K562 (cell line): ENCODE data around the gene MT1X. TPM values are rescaled to one million over a fixed set of nuclear protein-coding genes. Genes with fewer than 3 reads are reported as not detected.

ENCODE experiments used
- ATAC-seq: fragments of 200-7000 bp; cut with Tn5 transposase; 3 replicates; pipeline ENCODE4 v1.9.1; 2020; ENCODE audit warnings: moderate library complexity
- BruUV-seq: library from RNA; stranded (reverse); fragments of 400-500 nt; replicated peaks from 2 replicates; lab custom pipeline; 2021; lab: Mats Ljungman, UMichigan
- CTCF ChIA-PET: fragments of 300-600 bp; formaldehyde crosslinking; extraction: SDS; loops from one replicate; lab custom pipeline; 2021; ENCODE audit warnings: low intra/inter-chr PET ratio; lab: Yijun Ruan, JAX
- POLR2A ChIA-PET: fragments of 300-600, 350-650 bp; sonication (Branson Sonifier 250); formaldehyde crosslinking; extraction: SDS; loops from one replicate; lab custom pipeline; 2021; ENCODE audit warnings: antibody characterized with exemption, inconsistent platforms; lab: Yijun Ruan, JAX
- DNase-seq, 4 experiments: peaks; one replicate each; pipeline versions ENCODE4 v3.0.0 to v3.0.0-alpha.2; 2011 to 2018; ENCODE audit warnings: low spot score in 3 of 4, mixed read lengths in 3 of 4; ENCODE audit errors: extremely low read depth in 1 of 4
- FAIRE-seq: peaks from 2 replicates; lab custom pipeline; 2011; peaks lifted over from hg19 to GRCh38; lab: Jason Lieb, UNC
- H2AFZ ChIP-seq: 2 replicates; pipeline ENCODE4 v1.6.0; 2011; ENCODE audit warnings: low read depth, low read length, control low read depth, inconsistent platforms
- H3K27ac ChIP-seq: fragments of 200-600 bp; 3 replicates; pipeline ENCODE4 v1.8.0; 2011; ENCODE audit warnings: low read depth, mild to moderate bottlenecking, control low read depth, inconsistent platforms, low read length, moderate library complexity, mixed read lengths; ENCODE audit errors: extremely low read depth
- H3K27me3 ChIP-seq, 2 experiments: fragments of 300-600 bp in 1 of 2; 2 replicates in 1 of 2; 3 replicates in 1 of 2; pipeline versions ENCODE4 v1.6.0 to v1.8.0; 2011; ENCODE audit warnings: inconsistent platforms in 2 of 2, low read length in 2 of 2, mild to moderate bottlenecking in 1 of 2, mixed read lengths in 1 of 2, moderate library complexity in 1 of 2; ENCODE audit not compliant: control insufficient read depth in 2 of 2, insufficient read depth in 2 of 2
- H3K36me3 ChIP-seq: fragments of 300-600 bp; 3 replicates; pipeline ENCODE4 v1.8.0; 2011; ENCODE audit warnings: mild to moderate bottlenecking, low read length, inconsistent platforms; ENCODE audit not compliant: control insufficient read depth, insufficient read depth
- H3K4me1 ChIP-seq, 2 experiments: fragments of 200-600 bp in 1 of 2; replicated peaks in 1 of 2; 2 replicates in 1 of 2; 3 replicates in 1 of 2; pipeline versions ENCODE4 v1.5.1 to v1.8.0; 2011; ENCODE audit warnings: inconsistent platforms in 2 of 2, low read length in 2 of 2, mild to moderate bottlenecking in 1 of 2, mixed read lengths in 1 of 2, moderate library complexity in 1 of 2; ENCODE audit not compliant: control insufficient read depth in 2 of 2, insufficient read depth in 2 of 2
- H3K4me2 ChIP-seq: 2 replicates; pipeline ENCODE4 v1.6.1; 2011; ENCODE audit warnings: low read length, control low read depth, inconsistent platforms, mixed read lengths; ENCODE audit not compliant: insufficient read depth
- H3K4me3 ChIP-seq: fragments of 200-600 bp; sonication (generic), shearing (Covaris generic); 2 replicates; pipeline ENCODE4 v1.5.1; 2016; ENCODE audit warnings: control low read depth, inconsistent platforms
- H3K79me2 ChIP-seq: fragments of 200-600 bp; 3 replicates; pipeline ENCODE4 v1.8.0; 2011; ENCODE audit warnings: low read length, inconsistent platforms; ENCODE audit not compliant: control insufficient read depth, insufficient read depth
- H3K9ac ChIP-seq, 2 experiments: 2 replicates each; pipeline versions ENCODE4 v1.6.0 to v1.6.1; 2011; ENCODE audit warnings: low read depth in 2 of 2, low read length in 2 of 2, control low read depth in 1 of 2, inconsistent platforms in 1 of 2, mild to moderate bottlenecking in 1 of 2, mixed read lengths in 1 of 2; ENCODE audit not compliant: insufficient read depth in 1 of 2
- H3K9me1 ChIP-seq: one replicate; pipeline ENCODE4 v1.6.0; 2011; ENCODE audit warnings: inconsistent platforms, mild to moderate bottlenecking, low read length, moderate library complexity; ENCODE audit not compliant: control insufficient read depth, insufficient read depth
- H3K9me3 ChIP-seq: replicated peaks from 2 replicates; pipeline ENCODE4 v1.5.1; 2011; ENCODE audit warnings: low read depth, low read length, inconsistent platforms; ENCODE audit not compliant: control insufficient read depth, insufficient read depth
- H4K20me1 ChIP-seq: replicated peaks from 2 replicates; pipeline ENCODE4 v1.6.1; 2011; ENCODE audit warnings: low read length, inconsistent platforms, mixed read lengths; ENCODE audit not compliant: control insufficient read depth, insufficient read depth
- ATF4 ChIP-seq: fragments of 450-650 bp; formaldehyde crosslinking; IDR thresholded peaks from 2 replicates; pipeline ENCODE4 v1.4.0; 2022; ENCODE audit warnings: mild to moderate bottlenecking, moderate library complexity
- CBX5 ChIP-seq: IDR thresholded peaks from 2 replicates; pipeline ENCODE4 v1.6.1; 2014; ENCODE audit warnings: low read depth, borderline replicate concordance
- FOXO4 ChIP-seq: fragments of 450-650 bp; formaldehyde crosslinking; IDR thresholded peaks from 2 replicates; pipeline ENCODE4 v1.4.0; 2020; ENCODE audit warnings: mild to moderate bottlenecking, moderate library complexity
- GABPB1 ChIP-seq: sonication (generic); formaldehyde crosslinking; IDR thresholded peaks from 2 replicates; pipeline ENCODE4 v1.8.0; 2022; ENCODE audit warnings: mild to moderate bottlenecking, missing genetic modification reagents
- GTF2B ChIP-seq: IDR thresholded peaks from 2 replicates; pipeline ENCODE4 v1.6.1; 2011; ENCODE audit not compliant: insufficient read length; ENCODE audit errors: extremely low read depth
- NR3C1 ChIP-seq: sonication (generic); formaldehyde crosslinking; IDR thresholded peaks from 2 replicates; pipeline ENCODE4 v1.8.1; 2022; ENCODE audit warnings: missing genetic modification reagents
- ZNF644 ChIP-seq: fragments of 200-800 bp; sonication (Bioruptor generic); IDR thresholded peaks from 2 replicates; pipeline ENCODE4 v1.6.1; 2016; ENCODE audit warnings: low read depth, missing genetic modification characterization, missing compliant biosample characterization
- WGBS: fragments of 100-300 bp; shearing (Covaris generic); methylation state at CpG from one replicate; pipeline ENCODE4 v1.1.6; 2016; ENCODE audit warnings: low coverage, mixed read lengths; ENCODE audit not compliant: insufficient coverage; ENCODE audit errors: missing lambda C conversion rate; 5-methylcytosine and 5-hydroxymethylcytosine counted together
- in situ Hi-C: fragments of 300-500 bp; cut with MboI; formaldehyde crosslinking; loops from 4 replicates; pipeline ENCODE4 v1.15.0; 2018; ENCODE audit warnings: inconsistent platforms, mixed read lengths
- intact Hi-C: fragments of 100-400 bp; cut with micrococcal nuclease; formaldehyde crosslinking; loops from 2 replicates; pipeline ENCODE4 v1.14.2; 2022
- polyA plus RNA-seq, 8 experiments: library from polyadenylated mRNA; depleted of rRNA in 4 of 8; stranded (reverse) in 5 of 8; unstranded in 3 of 8; fragments of >200 nt; fragmentation: Nextera tagmentation in 2 of 8; fragmentation: Illumina TruSeq in 1 of 8; extraction: Ambion mirVana in 2 of 8; extraction: Trizol in 1 of 8; gene quantifications; 2 replicates each; pipeline versions ENCODE4 v1.2.1 to v1.2.3, GENCODE V29; 2011 to 2014; ENCODE audit warnings: inconsistent platforms in 1 of 8, missing spikeins in 1 of 8
- total RNA-seq, 7 experiments: library from RNA; depleted of rRNA in 6 of 7; stranded (reverse); fragments of >200 nt in 6 of 7; fragmentation: Illumina TruSeq in 2 of 7; extraction: Trizol in 2 of 7; gene quantifications; 2 replicates each; pipeline versions ENCODE4 v1.2.1 to v1.2.3, GENCODE V29; 2011 to 2021; ENCODE audit warnings: low replicate concordance in 1 of 7

MT1X gene
- total and polyA plus RNA-seq, 9 of the 15 experiments (the other 6 are each of a cell fraction or from before 2014, with no cell fraction given), result 4.9 to 22.8 (median 8.7) TPM

- H3K79me2 ChIP-seq, result no peaks in the 10 kb centered on the region
- POLR2A ChIA-PET, result interaction anchor here (0.7 to 1.1 kb wide), 2 partner anchors 27 to 35 kb away, joined by 3 to 4 read pairs; partner anchors contain the start of gene MT1X
- in situ Hi-C loops, result no loop called here
- no peaks in the 10 kb centered on the region for H4K20me1 ChIP-seq
- TF ChIP-seq CBX5 (no peak), GTF2B (no peak), ZNF644 (tag) (no peak), ATF4 (CRISPR knock-in tag) (no peak), FOXO4 (CRISPR knock-in tag) (no peak), NR3C1 (CRISPR knock-in tag) (no peak), GABPB1 (CRISPR knock-in tag) (no peak)
- peaks cover 11 to 28% of the 10 kb centered on the region in 2 experiments for H3K27me3 ChIP-seq
- BruUV-seq, result no TSS peak
- no peak overlapping the region for H3K4me2 ChIP-seq
- no peak overlapping the region for H2AFZ ChIP-seq
- WGBS, result 2% methylated on average over 3 of the region's 3 CpGs
- H3K9ac ChIP-seq, result no peak overlapping the region
- intact Hi-C loops, result no loop called here
- DNase-seq (no peak), ATAC-seq (no peak), FAIRE-seq (no peak)
- no peaks in the 10 kb centered on the region for H3K9me3 ChIP-seq
- no peaks in the 10 kb centered on the region for H3K9me1 ChIP-seq
- H3K4me1 ChIP-seq, result no peaks in the 10 kb centered on the region; a peak in 1 of 5 replicates
- H3K36me3 ChIP-seq, result no peaks in the 10 kb centered on the region
- no peak overlapping the region for H3K27ac ChIP-seq
- CTCF ChIA-PET, result no interaction called here
- no peak overlapping the region for H3K4me3 ChIP-seq
These were observed 28.0 kb downstream of the MT1X start for GRCh38 chr16:56710181-56710737.
